ENCODE measurements around the gene CTNNBIP1.

- no peak for TF ChIP-seq POLR2AphosphoS5 (IDR thresholded peaks at IDR 0.05; ENCODE audit: low read depth, low read length)
- no peak for TF ChIP-seq REST (IDR thresholded peaks at IDR 0.05; ENCODE audit: insufficient read depth in 1 of 2, low read depth in 2 of 2, low read length in 2 of 2)
Measured at GRCh38 chr1:9826087-9826486, 84.0 kb downstream of the CTNNBIP1 start.
